HG03457 (cell line): Measurements from ENCODE around the gene ESD.

ENCODE experiments used
- ATAC-seq: cut with Tn5 transposase; IDR thresholded peaks from one replicate; pipeline ENCODE4 v1.9.1; 2021; ENCODE audit warnings: moderate number of reproducible peaks; ENCODE audit not compliant: unreplicated experiment

The ESD gene

GRCh38 chr13:46747031-46747820 is 49.7 kb downstream of the ESD start:
- ATAC-seq: no peak

- no peak for ATAC-seq
Observed at GRCh38 chr13:46745706-46746105, 51.3 kb downstream of the ESD start.

GRCh38 chr13:46745062-46745461 is 51.9 kb downstream of the ESD start:
- ATAC-seq: no peak

- ATAC-seq: no peak
Observed at GRCh38 chr13:46743191-46743590, 53.8 kb downstream of the ESD start.

GRCh38 chr13:46739447-46740098 is 57.4 kb downstream of the ESD start:
- ATAC-seq: no peak

- ATAC-seq: no peak
Observed at GRCh38 chr13:46738766-46739165, 58.2 kb downstream of the ESD start.

- no peak for ATAC-seq
Observed at GRCh38 chr13:46738055-46738454, 58.9 kb downstream of the ESD start.

GRCh38 chr13:46736541-46737310 is 60.2 kb downstream of the ESD start:
- ATAC-seq: no peak

GRCh38 chr13:46735425-46735824 is 61.5 kb downstream of the ESD start:
- no peak for ATAC-seq

GRCh38 chr13:46731535-46731934 is 65.4 kb downstream of the ESD start:
- no peak for ATAC-seq

- no peak for ATAC-seq
Observed at GRCh38 chr13:46728777-46729176, 68.2 kb downstream of the ESD start.

GRCh38 chr13:46726347-46726746 is 70.6 kb downstream of the ESD start:
- ATAC-seq: no peak
